ENCODE measurements around the gene PCGF1. TPM values are rescaled to one million over a fixed set of nuclear protein-coding genes. Genes with fewer than 3 reads are reported as not detected.
A peak's percentile ranks its signal among the peaks of the same experiment; 100 is the strongest.

The PCGF1 gene
- total and polyA plus RNA-seq, 2 of the 8 experiments (the other 6 are each of a cell fraction or from before 2014, with no cell fraction given), result 10.0 to 23.7 TPM

DNA sequence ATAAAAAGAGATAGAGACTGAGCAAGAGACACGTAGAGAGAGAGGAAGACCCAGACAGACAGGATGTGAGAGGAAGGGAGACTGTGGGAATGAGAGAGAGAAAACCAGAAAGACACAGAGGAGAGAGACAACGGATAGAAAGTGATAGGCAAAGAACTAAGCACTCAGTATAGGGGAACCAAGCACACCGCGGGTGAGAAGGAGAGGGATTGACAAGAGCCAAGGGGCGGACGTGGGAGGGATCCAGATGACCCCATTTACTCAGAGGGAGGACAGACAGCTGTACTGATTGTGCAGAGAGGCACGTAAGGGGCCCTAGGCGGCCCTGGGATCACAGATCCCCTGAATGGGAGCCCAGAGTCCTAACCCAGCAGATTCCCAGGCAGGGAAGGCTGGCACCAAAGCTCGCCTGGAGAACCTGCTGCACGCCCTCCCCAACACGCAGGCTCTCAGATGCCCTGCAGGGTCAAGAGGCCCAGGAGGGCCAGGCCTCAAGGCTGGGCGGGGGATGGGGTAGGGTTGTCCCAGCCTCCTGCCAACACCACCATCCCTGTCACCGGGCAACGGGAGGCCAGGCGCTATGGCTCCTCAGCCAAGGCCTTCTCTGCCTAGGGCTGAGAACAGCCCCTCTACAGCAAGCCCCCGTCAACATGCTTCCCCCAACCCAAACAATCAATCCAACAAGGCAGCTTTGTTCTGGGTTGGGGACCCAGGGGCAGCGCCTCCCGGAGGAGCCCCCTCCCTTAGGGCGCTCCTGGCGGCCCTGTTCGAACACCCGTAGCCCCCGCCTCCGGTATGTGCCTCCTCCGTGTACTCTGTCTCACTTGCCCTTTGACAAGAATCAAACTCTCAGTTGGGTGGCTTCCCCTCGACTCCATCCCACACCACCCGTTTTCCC, 45.7 kb upstream of the PCGF1 start:
- H2BK20ac ChIP-seq (ENCODE audit: low read length), result peak overlapping the region; percentile 9; the same call in 1 of the 2 replicates
- peak in 1 of 2 experiments; percentile 78 for DNase-seq (ENCODE audit: low read depth in 1 of 2, low spot score in 2 of 2)
- CTCF ChIA-PET (ENCODE audit: partially characterized antibody), result interaction anchor here (1.1 kb wide), 1 partner anchor 47 kb away, joined by 3 read pairs; no protein-coding TSS in a partner anchor
- peak overlapping the region; percentile 79; the same call in 1 of the 2 replicates for H2BK5ac ChIP-seq (ENCODE audit: low read depth, low read length)
- no peak overlapping the region for H3K4ac ChIP-seq (replicated peaks; ENCODE audit: insufficient read length, low read depth, low read length)
- no peak for FAIRE-seq
- H2BK12ac ChIP-seq (ENCODE audit: low read depth, low read length), result peak overlapping the region; percentile 62
- H4K91ac ChIP-seq (replicated peaks; ENCODE audit: insufficient read length, low read length), result no peak overlapping the region
- H4K8ac ChIP-seq (ENCODE audit: extremely low read depth, insufficient read depth, low read length), result peak overlapping the region; percentile 53; the same call in 1 of the 2 replicates
- no peaks in the 10 kb centered on the region; the same call in 1 of the 2 replicates for H3K79me1 ChIP-seq (ENCODE audit: low read depth, low read length)
- no peaks in the 10 kb centered on the region for H3K79me2 ChIP-seq (ENCODE audit: control insufficient read depth in 1 of 2, insufficient read depth in 2 of 2, low read length in 2 of 2)
- peaks cover 27% of the 10 kb centered on the region for H3K23me2 ChIP-seq (ENCODE audit: low read depth, low read length)
- peaks cover 4 to 61% (median 39%) of the 10 kb centered on the region in 4 experiments for H3K27me3 ChIP-seq (replicated peaks in 1 of 4; ENCODE audit: control insufficient read depth in 3 of 4, extremely low read depth in 1 of 4, insufficient read depth in 3 of 4, low read length in 3 of 4)
- no peak overlapping the region for H3K56ac ChIP-seq (replicated peaks; ENCODE audit: insufficient read length, low read depth, low read length)
- WGBS, 2 experiments (ENCODE audit: extremely low coverage in 1 of 2, insufficient coverage in 1 of 2, insufficient read length in 1 of 2, insufficient replicate concordance in 2 of 2, low coverage in 1 of 2, low lambda C conversion rate in 2 of 2, missing lambda C conversion rate in 1 of 2), result 17% methylated on average over 27 of the region's 27 CpGs; no CpG with 5 or more reads in 1 of the 2 experiments
- H3K4me3 ChIP-seq (ENCODE audit: extremely low read depth in 1 of 4, insufficient read depth in 2 of 4, low read depth in 3 of 4, low read length in 4 of 4), result peak overlapping the region; percentile 83 to 94 (median 90)
- peaks cover 0 to 3% (median 0%) of the 10 kb centered on the region in 4 experiments; a peak in 1 of 8 replicates for H3K36me3 ChIP-seq (ENCODE audit: control insufficient read depth in 2 of 4, insufficient read depth in 4 of 4, low read length in 3 of 4)
- peaks cover 5 to 15% (median 10%) of the 10 kb centered on the region in 4 experiments for H3K4me1 ChIP-seq (replicated peaks in 1 of 4; ENCODE audit: control insufficient read depth in 3 of 4, insufficient read depth in 4 of 4, low read length in 3 of 4)
- H3K27ac ChIP-seq (ENCODE audit: low read depth, low read length), result no peak overlapping the region
- no peaks in the 10 kb centered on the region for H3K9me3 ChIP-seq (ENCODE audit: insufficient read depth in 2 of 2, low read depth in 1 of 2, low read length in 1 of 2)
- no peak overlapping the region; the same call in 1 of the 2 replicates for H2AK5ac ChIP-seq (ENCODE audit: low read depth, low read length)
- H3K18ac ChIP-seq (ENCODE audit: extremely low read depth, low read length), result peak overlapping the region; percentile 81
- H2AFZ ChIP-seq (ENCODE audit: low read length), result peak overlapping the region; percentile 84
- POLR2A ChIA-PET (ENCODE audit: partially characterized antibody), result interaction anchor here (0.7 to 1.6 kb wide), 10 partner anchors 14 to 282 kb away, joined by 3 to 9 read pairs (median 4); partner anchors contain the start of genes AUP1, CCDC142, HTRA2 and TTC31
- H3K14ac ChIP-seq (ENCODE audit: insufficient read length), result no peak overlapping the region
- peak overlapping the region; percentile 14 to 77 (median 24); a peak in 6 of 7 replicates for H3K9ac ChIP-seq (replicated peaks in 1 of 4; ENCODE audit: extremely low read depth in 1 of 4, low read depth in 3 of 4, low read length in 3 of 4)
- no peak overlapping the region for H2BK120ac ChIP-seq (replicated peaks; ENCODE audit: low read depth, low read length)
- peak overlapping the region; percentile 53; the same call in 1 of the 2 replicates for H2BK15ac ChIP-seq (ENCODE audit: low read length)
- peak overlapping the region; percentile 93 to 94 for H3K4me2 ChIP-seq (ENCODE audit: insufficient read depth in 1 of 2, low read depth in 2 of 2, low read length in 2 of 2)
- H4K5ac ChIP-seq (ENCODE audit: insufficient read length, low read depth, low read length), result peak overlapping the region; percentile 70
- no peak overlapping the region for H3K23ac ChIP-seq (ENCODE audit: insufficient read length)
- H4K20me1 ChIP-seq (replicated peaks in 1 of 2; ENCODE audit: control insufficient read depth in 1 of 2, insufficient read depth in 2 of 2, low read length in 2 of 2), result peaks cover 2 to 4% of the 10 kb centered on the region in 2 experiments
- no peak for TF ChIP-seq ZNF274 (IDR thresholded peaks at IDR 0.05; ENCODE audit: borderline replicate concordance, extremely low read depth, low read length)
- 0 out of 2 replicates have a peak, but pooled peaks have one; percentile 4 for TF ChIP-seq TAF1 (IDR thresholded peaks at IDR 0.05; ENCODE audit: low read depth, low read length)
- TF ChIP-seq NRF1 (IDR thresholded peaks at IDR 0.05; ENCODE audit: low read depth, low read length), result no peak
- TF ChIP-seq RBBP5 (IDR thresholded peaks at IDR 0.05; ENCODE audit: borderline replicate concordance, low read depth, low read length), result 0 out of 2 replicates have a peak, but pooled peaks have one; percentile 54
- no peak for TF ChIP-seq KDM4A (IDR thresholded peaks at IDR 0.05; ENCODE audit: low read depth, low read length, severe bottlenecking)
- TF ChIP-seq HDAC2 (IDR thresholded peaks at IDR 0.05; ENCODE audit: borderline replicate concordance in 1 of 2, low read depth in 2 of 2, low read length in 2 of 2), result 0 out of 4 replicates have a peak, but pooled peaks of 1 of the 2 experiments have one; percentile 17
- no peak for TF ChIP-seq GABPA (IDR thresholded peaks at IDR 0.05; ENCODE audit: borderline replicate concordance, insufficient read depth, low read length)
- no peak for TF ChIP-seq YY1 (IDR thresholded peaks at IDR 0.05; ENCODE audit: low read depth, low read length)
- TF ChIP-seq RNF2 (IDR thresholded peaks at IDR 0.05; ENCODE audit: borderline replicate concordance, low read depth, low read length, missing control alignments, poor library complexity, severe bottlenecking), result no peak
